GM21526 (cell line): ENCODE results near the gene FHL1.
"Not testable (repeated sequence)": the region's sequence is repeated elsewhere in the genome, so short reads cannot be mapped to it uniquely, and the experiment has no call there.

Source experiments
- ATAC-seq: cut with Tn5 transposase; IDR thresholded peaks from one replicate; pipeline ENCODE4 v1.9.1; 2021; ENCODE audit warnings: moderate library complexity; ENCODE audit not compliant: unreplicated experiment, low FRiP score

The FHL1 gene

DNA sequence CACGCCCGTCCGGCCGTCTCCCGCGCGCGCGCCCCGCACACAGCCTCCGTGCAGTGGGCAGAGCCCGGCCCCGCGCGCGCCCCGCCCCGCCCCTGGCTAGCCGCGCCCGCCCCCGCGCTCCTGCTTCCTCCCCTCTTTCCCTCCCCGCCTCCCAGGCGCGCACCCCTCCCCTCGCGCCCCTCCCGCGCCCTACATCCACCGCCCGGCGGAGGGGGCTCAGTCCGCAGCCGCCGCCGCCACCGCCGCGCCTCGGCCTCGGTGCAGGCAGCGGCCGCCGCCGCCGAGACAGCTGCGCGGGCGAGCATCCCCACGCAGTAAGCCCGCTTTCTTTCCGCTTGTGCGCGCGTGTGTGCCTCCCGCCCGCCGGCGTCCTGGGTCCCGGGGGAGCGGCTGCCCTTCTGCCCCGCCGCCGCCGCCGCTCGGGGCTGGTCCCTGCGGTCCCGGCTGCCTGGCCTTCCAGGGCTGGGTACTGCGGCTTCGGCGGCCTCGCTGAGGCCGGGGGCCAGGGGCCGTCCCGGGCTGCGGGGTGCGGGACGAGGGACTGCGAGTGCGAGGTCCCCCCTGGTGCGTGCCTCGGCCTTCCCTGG, at the start of gene FHL1:
Gene FHL1, plus strand, starts transcription at position 219 of the 587 bp plus-strand sequence.
- ATAC-seq = no peak

GRCh38 chrX:136097871-136098805, 49.2 kb upstream of the FHL1 start:
- ATAC-seq = no peak

DNA sequence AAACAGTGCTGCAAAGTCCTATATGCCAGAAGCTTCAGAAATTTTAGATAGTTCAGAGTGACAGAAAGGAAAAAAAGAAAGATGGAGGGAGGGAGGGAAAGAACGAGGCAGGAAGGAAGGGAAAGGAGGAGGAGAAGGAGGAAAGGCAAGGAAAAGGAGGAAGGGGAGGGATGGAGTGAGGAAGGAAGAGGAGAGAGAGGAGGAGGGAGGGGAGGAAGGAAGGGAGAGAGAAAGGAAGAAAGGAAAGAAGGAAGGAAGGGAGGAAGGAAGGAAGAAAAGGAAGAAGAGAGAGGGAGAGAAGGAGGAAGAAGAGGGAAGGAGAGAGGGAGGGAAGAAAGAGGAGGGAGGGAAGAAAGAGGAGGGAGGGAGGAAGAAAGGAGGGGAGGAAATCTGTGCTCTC, 42.4 kb upstream of the FHL1 start:
- no peak for ATAC-seq

DNA sequence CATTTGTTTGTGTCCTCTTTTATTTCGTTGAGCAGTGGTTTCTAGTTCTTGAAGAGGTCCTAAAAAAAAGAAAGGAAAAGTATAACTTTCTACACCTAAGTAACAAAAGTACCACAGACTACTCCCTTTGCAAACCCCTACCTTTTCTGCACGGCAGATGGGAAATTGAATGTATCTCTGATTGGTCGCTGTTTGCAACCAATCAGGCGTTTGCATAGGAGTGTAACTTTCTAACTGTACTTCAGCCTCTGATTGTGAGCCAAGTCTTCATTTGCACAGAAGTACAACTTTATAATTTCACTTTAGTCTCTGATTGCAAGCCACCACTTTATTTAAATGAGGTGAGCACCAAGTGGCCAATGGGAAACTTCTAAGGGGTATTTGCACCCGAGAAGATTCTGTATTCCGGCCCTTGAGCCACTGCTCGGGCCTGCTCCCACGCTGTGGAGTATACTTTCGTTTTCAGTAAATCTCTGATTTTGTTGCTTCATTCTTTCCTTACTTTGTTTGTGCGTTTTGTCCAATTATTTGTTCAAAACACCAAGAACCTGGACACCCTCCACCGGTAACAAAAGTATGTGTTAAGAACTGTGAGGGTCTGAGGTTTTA, 40.3 kb upstream of the FHL1 start:
- ATAC-seq = no peak

- ATAC-seq = not testable (repeated sequence)
Observed at GRCh38 chrX:136108905-136109304, 38.4 kb upstream of the FHL1 start.

DNA sequence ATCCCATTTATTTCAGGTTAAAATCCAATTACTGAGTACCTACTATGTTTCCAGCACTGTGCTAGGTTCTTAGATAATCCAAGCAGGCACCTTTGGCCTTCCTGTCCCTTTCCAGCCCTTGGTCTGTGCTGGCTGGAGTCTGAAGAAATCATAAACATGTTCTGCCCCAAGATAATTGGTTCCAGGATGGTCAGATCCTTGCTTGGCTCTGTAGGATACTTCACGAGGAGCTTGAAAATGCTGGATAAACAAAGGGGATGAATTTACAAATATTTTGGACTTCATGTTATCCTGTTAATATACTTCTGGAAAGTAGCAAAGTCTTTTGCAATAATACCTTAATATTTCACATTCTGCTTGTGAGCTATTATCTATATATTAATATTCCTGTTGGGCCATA, 35.0 kb upstream of the FHL1 start:
- ATAC-seq = no peak

DNA sequence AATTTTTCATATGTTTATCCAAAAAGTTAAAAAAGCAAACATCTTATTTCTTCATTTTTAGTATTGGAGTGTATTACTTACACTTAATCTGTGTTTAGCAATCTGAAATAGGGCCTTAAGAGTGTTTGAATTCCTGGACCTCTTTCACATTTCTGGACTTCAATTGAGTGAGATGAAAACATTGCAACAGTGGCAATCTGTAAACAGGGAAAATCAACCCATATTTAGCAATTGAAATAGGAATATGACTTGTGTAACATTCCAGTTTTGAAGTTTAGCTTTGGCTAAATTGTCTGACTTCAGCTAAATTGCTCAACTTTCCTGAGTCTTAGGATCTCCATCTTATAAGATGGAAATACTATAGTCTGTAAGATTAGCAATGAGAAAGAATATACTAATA, 34.6 kb upstream of the FHL1 start:
- no peak for ATAC-seq

- no peak for ATAC-seq
Observed at GRCh38 chrX:136115126-136115903, 32.0 kb upstream of the FHL1 start.

- ATAC-seq = no peak
Observed at GRCh38 chrX:136115904-136116297, 31.4 kb upstream of the FHL1 start.

DNA sequence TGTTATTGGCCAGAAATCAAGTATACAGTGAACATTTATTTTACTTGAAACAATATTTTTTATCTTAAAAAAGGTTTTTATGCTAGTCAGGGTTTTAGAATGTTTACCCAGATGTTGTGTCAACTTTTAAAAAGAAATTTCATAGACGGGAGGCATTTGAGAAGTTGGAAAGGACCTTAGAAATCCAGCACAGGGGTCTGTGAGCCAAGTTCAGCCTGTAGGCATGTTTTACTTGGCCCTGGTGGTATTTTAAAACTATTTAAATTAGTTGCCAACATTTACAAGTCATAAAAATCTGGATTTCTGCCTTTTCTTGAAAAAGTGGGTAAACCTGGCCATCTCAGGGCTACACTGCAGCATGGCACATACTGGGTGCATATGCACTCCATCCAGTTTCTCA, 25.5 kb upstream of the FHL1 start:
- ATAC-seq = no peak

DNA sequence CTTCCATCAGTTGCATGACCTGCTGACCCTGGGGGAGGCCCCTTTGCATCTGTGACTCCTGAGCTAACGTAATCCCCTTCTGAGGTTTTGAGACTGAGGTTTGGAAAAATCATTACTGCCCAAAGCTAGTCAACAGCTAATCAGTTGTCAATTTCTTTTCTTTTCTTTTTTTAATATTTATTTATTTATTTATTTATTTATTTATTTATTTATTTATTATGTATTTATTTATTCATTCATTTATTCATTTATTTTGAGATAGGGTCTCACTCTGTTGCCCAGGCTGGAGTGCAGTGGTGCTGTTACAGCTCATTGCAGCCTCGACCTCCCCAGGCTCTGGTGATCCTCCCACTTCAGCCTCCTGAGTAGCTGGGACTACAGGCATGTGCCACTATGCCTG, 25.1 kb upstream of the FHL1 start:
- no peak for ATAC-seq

GRCh38 chrX:136125106-136125505, 22.2 kb upstream of the FHL1 start:
- ATAC-seq = no peak

GRCh38 chrX:136126371-136126770, 21.0 kb upstream of the FHL1 start:
- ATAC-seq = no peak

DNA sequence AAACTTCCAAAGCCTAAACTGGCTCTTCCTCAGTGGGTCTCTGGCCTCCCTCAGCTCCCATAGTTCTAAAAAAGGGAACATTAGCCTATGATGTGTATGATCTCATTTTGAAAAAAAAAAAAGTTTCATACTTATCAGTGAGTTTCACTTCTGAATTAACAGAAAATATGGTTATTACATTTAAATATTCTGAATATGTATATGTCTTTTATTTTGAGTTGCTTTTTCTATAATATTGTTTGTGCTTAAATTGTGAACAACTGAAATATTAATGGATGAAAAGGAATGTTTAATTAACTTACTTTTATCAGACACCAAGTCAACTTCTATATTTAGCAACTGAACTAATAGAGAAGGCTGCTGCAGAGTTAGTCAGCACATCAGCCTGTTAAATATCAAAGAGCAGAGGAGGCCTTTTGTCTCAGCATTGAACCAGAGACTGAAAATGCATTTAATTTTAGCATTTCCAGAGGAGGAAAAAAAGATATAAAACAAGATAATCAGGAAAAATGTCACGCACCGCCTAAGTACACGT, 20.4 kb upstream of the FHL1 start:
- no peak for ATAC-seq

DNA sequence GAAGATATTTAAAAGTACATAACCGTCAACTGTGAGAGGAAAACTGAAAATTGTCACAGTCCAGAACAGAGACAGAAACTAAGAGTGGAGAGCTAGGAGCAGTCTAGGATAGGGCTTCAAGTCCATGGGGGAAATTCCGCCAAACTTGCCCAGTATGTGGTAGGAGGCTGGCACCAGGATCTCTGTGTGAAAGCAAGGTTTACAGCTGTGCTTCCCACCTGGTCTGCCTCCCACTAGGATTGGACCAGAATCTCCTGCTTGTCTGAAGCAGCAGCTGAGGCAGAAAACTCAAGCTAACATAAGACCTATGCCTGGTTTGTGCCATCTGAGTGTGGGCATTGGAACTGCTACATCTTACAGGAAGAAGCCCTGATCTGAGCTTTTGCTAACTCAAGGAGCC, 18.6 kb upstream of the FHL1 start:
- ATAC-seq = no peak

GRCh38 chrX:136130931-136131833, 16.2 kb upstream of the FHL1 start:
- ATAC-seq = no peak

- ATAC-seq = no peak
Observed at GRCh38 chrX:136138939-136139338, 8.4 kb upstream of the FHL1 start.

- no peak for ATAC-seq
Observed at GRCh38 chrX:136141569-136141968, 5.8 kb upstream of the FHL1 start.

DNA sequence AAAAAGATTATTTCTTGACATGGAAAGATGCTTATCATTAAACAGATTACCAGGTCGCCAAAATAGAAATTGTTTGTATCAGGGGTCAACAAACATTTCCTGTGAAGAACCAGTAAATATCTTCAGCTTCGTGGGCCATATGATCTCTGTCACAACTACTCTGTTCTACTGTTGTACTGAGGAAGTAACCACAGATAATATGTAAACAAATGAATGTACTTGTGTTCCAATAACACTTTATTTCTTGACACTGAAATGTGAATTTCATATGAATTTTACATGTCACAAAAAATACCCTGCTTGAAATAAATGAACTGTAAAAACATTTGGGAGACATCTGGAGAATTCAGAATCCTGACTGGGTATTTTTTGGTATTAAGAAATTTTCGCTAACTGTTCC, 4.7 kb upstream of the FHL1 start:
- no peak for ATAC-seq

DNA sequence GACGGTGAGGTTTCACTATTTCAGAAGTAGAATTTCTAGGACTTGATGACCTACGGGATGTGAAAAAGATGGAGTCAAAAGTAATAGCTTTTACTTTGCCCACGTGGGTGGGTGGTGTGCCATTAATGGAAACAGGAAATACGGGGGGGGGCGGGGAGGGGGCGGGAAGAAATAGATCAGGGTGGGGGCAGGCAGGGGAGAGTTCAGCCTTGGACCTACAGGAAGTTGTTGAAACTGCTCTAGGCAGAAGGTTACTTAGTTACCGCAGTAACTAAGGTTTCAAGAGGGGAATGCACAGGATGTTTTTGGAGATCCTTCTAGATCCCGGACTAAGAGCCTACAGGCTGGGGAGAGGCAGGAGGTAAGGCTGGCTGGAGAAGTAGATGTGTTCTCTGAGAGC, 3.6 kb upstream of the FHL1 start:
- no peak for ATAC-seq
